Brain pericyte (primary cell): Measurements from ENCODE around the gene UNC50.
"Not testable (repeated sequence)": the region's sequence is repeated elsewhere in the genome, so short reads cannot be mapped to it uniquely, and the experiment has no call there.

Source experiments
- DNase-seq: peaks from one replicate; pipeline ENCODE4 v3.0.0-alpha.2; 2012; ENCODE audit warnings: low read depth, low spot score

The UNC50 gene

DNA sequence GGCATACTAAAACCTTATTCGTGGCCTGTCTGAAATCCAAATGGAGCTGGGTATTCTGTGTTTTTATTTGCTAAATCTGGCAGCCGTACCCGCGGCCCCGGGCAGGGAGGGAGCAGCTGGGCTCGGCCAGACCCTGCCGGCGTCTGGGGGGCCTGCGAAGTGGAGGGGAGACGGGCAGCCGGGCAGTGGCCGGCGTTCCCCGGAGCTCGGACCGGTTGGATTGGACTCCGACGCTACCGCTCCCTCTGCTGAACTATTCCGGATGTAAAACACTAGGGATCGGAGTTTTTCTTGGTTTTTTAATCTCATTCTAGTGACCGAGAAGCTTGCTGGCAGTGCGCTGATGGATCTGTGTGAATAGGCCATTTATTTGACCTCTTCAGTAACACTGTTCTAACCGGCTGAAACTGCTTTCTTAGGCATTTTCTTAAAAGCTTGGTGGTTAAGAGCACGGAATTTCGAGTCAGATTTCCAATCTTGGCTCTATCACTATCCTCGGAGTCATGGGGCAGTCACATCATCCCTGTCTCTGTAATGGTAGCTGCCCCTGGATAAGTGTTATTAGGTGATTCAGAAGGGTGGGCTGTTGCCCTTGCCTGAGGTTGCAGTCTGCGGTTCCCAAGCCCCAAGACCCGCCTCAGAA, 694 bp downstream of the UNC50 start:
- no peak for DNase-seq

DNA sequence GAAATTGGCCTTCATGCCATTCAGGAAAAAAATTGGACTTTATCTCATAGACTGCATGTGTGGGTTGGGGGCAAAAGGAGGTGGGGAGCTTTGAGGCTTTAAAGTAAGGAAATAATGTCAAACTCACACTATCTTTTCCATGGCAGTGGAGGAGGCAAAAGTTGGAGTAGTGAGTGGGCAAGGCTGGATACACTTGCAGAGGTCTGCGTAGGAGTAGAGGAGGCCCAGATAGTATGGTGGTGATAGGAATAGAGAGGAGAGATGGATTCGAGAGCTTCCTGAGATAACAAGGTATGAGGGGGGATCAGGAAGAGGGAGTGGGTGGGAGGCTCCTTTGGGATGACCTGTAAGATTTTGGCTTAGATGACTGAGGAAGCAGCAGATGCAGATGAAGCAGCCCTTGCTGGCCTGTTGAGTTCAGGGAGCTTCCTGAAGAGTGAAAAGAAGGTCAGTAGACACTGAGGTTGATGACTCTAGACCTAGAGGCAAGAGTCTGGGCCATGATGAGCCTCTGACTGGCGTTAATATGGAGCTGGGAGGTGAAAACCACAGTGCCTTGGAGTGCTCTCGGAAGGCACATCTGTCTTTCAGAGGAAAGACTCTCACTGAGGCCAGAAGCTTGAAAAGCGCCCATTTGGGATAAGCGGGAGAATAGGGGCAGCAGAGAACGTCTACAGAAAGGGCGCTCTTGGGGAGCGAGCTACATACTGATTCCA, 5.8 kb downstream of the UNC50 start:
- no peak for DNase-seq

DNA sequence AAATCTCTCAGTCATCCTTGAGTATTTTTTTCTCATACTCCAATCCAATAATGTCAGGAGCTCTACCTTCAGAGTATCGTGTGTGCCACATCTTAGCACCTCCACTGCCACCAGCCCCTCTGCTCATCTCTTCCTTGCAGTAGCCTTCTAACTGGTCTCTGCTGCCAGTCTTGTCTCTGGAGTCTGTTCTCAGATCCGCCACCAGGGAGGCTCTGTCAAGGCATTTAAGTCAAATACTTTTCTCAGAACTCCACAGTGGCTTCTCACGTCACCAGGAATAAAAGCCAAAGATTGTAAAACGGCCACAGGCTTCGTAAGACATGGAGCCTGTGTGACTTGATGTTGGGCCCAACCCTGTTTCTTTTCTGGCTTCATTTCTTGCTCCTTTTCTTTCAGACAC, 7.1 kb downstream of the UNC50 start:
- no peak for DNase-seq

DNA sequence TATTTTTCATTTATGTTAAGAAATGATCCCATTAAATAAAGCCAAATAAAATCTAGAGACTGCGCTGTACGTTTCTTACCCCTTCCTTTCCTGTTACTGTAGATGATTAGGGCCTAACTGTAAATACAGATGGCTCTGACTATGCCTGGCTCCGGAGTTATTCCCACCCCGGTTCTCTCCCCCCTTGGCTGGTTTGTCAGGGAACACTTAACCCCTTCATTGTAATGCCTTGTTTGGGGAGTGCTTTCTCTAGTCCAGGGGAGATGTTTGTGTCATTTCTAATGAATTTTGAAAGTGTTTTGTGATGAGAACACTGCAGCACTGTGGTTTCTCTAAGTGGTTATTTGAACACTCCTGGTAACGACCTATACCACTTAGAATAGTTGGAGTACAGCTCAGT, 8.8 kb downstream of the UNC50 start:
- DNase-seq: no peak

DNA sequence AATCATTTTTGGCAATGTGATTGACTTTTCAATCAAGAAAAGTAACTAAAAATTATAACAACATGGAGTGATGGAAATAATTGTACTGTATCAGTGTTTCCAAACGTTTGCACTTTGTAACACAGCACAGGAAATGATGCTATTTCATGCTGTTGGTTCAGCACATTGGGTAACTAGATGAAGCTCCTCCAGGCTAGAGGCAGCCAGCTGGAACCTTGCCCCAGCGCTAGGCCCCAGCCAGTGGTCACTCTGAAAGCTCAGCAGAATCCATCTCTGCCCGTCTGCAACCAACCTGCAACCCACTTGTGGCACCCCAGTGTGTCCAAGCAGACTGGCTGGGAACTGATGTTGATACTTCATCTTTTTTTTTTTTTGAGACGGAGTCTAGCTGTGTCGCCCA, 15.3 kb downstream of the UNC50 start:
- no peak for DNase-seq

DNA sequence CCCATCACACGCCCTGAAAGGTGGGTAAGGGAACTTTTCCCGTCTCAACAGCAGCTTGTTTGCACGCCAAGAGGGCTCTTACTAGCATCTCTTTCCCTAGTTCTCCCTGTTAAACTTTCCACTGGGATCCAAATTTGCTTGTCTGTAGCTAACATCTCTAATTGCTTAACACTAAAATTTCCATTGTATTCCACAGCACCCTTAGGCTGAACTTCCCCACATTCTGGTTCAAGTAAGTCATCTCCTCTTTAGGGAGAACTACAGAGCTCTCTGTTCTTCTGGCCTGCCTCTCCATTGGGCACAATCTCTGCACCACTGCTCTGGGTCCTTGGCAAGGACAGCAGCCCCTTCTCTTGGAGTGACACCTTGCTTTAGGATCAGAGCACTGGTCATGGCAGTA, 24.0 kb downstream of the UNC50 start:
- DNase-seq: no peak

DNA sequence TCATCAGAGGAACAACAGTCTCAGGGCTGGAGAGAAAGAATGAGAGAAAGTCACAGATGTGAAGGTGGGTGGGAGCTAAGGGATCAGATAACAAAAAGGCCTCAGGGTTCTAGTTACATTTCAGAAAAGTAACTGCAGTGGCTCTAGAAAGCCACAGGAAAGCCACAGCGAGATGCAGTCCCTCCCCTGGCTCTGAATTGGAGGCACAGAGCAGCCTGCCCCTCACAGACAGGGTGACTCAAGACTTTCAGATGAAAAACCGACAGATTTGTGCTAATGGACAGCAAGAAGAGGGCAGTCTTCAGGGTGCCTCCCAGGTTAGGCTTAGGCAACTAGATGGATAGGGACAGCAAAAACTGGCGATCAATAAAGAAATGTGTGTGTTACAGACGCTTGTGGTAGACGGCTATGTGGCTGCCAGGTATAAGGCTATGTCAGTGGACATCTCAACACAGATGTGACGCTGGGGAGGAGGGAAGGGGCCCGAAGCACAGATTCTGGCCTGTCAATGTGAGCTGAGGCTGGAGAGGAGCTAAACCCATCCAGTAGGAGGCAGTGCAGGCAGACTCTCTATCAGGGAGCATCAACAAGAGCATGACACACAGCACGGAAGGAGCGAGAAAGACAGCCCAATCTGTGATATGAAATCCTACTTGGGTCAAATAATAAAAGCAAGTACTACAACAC, 26.2 kb downstream of the UNC50 start:
- no peak for DNase-seq

DNA sequence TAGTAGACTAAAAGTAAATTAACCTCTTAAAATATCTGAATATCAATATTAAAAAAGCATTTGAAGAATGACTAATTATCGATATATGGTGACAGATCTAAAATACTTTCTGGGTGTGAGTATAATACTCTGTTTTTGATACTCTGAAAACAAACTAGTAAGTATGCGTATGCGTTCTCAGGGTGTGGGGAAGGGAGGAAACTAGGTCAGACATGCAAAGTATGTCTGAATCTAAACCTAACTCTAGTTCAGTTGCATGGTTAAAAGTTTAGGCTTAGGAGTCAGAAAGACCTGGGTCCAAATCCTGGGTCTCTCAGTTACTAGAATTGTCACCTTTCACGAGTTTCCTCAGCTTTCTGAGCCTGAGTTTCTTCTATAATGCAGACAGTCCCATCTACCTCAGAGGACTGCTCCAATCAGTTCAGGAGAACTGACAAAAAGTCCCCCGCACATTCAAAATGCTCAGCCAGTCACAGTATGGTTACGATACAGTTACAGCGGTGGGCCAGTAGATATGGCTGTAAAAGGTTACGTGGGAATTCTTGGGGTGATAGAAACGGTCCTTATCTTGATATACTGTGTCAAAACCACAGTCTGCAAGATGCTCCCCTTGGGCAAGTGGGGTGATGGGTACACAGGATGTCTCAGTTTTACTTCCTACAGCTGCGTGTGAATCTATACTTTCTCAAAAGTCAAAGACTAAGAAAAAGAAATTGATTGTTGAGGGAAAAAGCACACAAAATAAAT, 29.2 kb downstream of the UNC50 start:
- DNase-seq: no peak

DNA sequence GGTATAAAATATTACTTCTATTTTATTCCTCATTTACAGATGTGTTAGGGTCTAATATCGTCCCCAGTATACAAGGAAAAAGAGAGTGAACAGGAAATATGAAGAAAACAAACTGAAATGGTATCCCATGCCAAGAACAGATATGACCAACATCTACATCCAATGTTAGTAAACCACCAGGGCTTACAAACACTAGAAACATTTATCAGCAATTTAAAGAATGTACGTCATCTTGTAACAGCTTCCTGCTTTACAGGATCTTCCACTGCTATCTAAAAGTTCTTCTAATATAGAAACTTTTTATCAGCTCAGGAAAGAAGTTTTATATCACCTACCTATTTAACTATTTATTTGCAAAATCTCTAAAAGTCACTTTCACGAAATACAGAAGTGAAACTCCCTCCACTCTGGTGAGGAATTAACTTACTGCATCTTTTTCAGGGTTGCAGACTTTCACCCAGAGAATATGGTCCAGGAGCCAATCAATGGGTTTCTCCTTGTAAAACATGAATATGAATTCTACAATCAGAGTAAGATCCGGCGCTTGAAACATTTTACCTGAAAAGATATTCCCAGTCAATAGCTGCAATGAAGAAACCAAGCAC, 35.2 kb downstream of the UNC50 start:
- no peak for DNase-seq

DNA sequence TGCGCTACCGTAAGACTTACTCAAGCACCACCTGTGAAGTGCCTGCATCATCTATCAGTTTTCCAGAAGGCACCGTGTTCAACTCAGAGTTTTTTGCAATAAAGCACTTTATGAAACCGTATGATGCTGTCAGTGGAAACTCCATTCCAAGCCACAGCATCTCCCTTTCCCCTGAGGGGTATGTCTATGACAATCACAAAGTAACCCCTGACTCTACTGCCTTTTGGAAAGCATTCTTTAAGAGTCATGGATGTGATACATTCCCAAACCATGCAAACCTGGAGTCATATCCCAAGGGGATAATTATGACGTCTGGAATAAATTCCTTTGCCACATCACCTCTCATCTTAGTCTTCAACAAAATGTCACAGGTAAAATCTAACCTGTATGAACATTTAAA, 39.2 kb downstream of the UNC50 start:
- no peak for DNase-seq

DNA sequence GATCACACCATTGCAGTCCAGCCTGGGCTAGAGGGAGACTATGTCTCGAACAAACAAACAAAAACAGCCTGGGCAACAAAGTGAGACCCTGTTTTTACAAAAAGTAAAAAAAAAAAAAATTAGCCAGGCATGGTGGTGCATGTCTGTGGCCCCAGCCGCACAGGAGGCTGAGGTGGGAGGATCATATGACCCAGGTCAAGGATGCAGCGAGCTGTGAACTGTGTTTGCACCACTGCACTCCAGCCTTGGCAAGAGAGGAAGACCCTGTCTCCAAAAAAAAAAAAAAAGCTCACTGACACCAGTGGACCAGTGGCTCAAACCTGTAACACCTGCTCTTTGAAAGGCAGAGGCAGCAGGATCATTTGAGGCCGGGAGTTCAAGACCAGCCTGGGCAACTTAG, 40.1 kb downstream of the UNC50 start:
- DNase-seq: no peak

DNA sequence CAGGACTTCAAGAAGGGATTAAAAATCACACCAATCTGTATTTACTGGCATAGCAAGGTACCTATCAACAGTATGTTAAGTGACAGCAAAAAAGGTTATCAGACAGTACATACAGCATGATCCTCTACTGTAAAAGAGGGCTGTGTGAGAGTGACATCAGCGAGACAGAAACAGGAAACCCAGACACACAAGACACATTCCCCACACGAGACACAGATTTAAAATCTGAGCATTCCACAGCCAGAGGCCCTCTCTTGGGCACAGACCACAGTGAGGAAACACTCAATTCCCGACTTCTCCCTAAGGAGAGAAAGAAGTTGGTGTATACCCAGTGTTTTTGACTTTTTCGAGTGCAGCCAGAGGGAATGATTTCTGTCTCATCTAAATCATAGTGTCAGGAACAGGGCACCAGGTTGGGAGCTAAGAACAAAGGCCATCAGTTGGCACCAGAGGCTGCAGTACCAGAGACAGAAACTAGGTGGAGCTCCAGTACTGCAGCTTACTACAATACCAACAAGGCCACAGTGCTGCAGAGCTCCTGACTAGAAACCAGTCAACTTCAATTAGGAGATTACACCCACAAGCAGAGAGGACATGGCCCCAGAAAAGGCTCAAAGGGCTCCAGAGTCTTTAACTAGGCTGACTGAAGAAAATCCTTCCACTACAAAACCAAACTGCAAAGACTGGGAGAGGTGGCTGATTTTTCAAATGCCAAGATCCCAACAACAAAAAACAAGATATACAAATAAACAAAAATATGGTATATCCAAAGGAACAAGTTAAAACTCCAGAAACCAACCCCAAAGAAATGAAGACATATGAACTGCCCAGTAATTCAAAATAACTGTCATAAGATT, 41.0 kb downstream of the UNC50 start:
- peak; percentile 36 for DNase-seq

DNA sequence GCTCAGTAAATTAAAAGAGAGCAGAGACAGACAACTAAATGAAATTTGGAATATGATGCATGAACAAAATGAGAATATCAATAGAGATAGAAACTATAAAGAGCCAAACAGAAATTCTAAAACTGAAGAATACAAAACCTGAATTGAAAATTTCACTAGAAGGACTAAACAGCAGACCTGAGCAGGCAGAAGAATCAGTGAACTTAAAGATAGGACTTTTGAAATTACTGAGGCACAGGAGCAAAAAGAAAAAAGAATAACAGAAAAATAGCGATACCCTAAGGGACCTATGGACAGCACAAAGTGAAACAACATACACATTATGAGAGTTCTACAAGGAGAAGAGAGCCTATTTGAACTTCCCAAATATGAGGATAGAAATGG, 41.6 kb downstream of the UNC50 start:
- DNase-seq: no peak

DNA sequence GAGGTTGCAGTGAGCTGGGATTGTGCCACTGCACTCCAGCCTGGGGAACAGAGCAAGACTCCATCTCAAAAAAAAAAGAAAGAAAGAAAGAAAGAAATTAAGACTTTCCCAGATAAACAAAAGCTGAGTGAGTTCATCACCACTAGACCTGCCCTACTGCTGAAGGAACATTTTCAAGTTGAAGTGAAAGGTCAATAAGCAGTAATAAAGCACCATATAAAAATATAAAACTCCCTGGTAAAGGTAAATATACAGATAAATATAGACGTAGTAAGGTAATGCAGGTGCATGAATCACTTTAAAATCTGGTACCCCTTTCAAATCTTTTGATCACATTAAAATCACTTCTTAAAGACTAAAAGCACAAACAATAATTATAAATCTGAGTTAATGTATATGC, 42.6 kb downstream of the UNC50 start:
- DNase-seq: no peak

DNA sequence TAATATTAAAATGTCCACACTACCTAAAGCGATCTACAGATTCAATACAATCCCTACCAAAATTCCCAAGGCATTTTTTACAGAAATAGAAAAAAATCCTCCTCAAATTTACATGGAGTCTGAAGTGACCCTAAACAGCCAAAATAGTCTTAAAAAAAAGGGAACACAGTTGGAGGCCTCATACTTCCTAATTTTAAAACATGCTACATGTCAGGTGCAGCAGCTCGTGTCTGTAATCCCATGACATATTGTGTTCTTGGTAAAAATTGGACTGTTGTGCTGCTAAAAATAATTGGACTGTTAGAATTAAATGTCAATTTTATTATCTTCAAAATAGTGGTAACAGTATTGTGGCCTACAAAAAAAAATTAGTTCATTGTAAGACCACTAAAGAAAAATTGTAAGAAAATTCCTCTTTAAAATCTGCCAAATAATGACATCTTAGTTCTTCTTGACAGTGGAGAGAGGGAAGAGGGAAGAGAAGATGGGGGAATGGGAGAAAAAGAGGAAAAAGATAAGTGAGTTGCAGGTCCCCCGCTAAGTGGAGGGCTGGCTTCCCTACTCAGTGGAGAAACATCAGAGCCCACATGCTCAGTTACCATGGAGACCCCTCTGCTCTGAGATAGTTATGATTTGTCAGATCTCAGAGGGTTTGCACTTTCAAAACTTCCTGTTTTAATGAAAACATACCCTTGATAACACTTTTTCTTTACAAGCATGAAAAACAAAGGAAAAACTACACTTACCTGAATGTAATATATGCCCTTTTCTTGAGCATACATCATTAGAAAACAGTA, 46.5 kb downstream of the UNC50 start:
- no peak for DNase-seq

DNA sequence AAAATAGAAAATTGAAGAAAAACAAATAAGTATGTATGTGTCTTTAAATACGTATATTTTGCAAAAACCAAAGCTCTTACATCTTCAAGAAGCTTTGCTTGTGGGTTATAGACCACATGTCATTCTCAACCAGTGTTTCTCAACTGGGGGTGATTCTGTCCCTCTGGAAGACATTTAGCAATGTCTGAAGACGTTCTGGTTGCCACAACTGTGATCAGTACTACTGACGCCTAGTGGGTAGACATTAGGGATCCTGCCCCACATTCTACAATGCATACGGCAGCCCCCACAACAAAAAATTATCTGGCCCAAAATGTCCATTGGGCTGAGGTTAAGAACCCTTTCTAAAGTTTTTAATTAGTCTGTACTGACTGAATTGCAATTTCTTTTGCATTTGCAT, 48.4 kb downstream of the UNC50 start:
- DNase-seq: no peak

DNA sequence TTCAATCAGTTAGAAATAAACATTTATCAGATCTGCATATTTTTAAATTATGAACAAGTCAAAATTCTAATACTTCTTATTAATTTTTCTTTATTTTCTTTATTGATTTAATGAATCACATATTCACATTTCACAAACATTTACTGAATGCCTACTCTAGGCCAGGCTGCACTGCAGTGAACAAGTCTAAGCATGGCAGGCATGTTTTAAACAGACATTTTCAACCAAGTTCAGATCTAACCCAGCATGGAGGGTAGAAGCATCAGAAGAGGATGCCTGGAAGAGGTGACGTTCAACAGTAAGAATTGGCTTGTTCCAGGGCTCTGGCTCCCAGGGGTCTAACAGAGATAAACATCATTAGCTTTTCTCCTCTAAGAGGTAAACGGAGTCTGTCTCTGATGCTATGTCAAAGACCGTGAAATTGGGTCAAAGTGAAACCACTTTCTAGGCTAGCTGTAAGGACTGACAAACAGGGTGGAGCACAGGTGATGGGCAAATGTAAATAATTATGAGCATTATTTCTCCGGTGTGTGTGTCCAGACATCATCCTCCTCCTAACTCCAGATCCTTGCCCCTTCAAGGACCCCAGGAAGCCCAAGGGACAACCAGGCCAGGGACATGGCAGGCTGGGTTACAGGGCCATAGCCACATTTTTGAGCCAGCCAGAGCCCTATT, 50.6 kb downstream of the UNC50 start:
- no peak for DNase-seq

DNA sequence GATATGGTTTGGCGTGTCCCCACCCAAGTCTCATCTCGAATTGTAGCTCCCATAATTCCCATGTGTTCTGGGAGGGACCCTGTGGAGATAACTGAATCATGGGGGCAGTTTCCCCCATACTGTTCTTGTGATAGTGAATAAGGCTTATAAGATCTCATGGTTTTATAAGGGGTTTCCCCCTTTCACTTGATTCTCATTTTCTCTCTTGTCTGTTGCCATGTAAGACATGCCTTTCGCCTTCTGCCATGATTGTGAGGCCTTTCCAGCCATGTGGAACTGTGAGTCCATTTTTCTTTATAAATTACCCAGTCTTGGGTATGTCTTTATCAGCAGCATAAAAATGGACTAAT, 51.1 kb downstream of the UNC50 start:
- DNase-seq: not testable (repeated sequence)

DNA sequence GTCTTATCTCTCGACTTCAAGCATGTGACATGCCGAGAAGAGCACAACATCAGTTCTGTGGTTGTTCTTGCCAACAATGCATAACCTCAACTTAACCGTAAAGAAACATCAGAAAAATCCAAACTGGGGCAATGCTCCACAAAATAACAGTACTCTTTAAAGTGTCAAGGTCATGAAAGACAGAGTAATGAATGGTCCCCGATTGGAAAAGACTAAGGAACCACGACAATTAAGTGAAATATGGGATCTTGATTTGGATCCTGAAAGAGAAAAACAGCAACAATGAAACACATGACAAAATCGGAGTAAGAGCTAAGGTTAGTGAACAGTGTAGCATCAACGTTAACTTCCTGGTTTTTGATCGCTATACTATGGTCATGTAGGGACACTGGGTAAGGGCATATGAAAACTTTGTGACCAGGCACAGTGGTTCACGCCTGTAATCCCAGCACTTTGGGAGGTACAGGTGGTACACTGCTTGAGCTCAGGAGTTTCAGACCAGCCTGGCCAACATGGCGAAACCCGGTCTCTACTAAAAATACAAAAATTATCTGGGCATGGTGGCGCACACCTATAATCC, 55.2 kb downstream of the UNC50 start:
- no peak for DNase-seq
